GM03348 (cell line): ENCODE data around the gene TAX1BP3.
"Not testable (repeated sequence)": the region's sequence is repeated elsewhere in the genome, so short reads cannot be mapped to it uniquely, and the experiment has no call there.

ENCODE experiments used
- DNase-seq: peaks from one replicate; pipeline ENCODE4 v3.0.0; 2012; ENCODE audit warnings: low spot score

The TAX1BP3 gene, protein sequence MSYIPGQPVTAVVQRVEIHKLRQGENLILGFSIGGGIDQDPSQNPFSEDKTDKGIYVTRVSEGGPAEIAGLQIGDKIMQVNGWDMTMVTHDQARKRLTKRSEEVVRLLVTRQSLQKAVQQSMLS

DNA sequence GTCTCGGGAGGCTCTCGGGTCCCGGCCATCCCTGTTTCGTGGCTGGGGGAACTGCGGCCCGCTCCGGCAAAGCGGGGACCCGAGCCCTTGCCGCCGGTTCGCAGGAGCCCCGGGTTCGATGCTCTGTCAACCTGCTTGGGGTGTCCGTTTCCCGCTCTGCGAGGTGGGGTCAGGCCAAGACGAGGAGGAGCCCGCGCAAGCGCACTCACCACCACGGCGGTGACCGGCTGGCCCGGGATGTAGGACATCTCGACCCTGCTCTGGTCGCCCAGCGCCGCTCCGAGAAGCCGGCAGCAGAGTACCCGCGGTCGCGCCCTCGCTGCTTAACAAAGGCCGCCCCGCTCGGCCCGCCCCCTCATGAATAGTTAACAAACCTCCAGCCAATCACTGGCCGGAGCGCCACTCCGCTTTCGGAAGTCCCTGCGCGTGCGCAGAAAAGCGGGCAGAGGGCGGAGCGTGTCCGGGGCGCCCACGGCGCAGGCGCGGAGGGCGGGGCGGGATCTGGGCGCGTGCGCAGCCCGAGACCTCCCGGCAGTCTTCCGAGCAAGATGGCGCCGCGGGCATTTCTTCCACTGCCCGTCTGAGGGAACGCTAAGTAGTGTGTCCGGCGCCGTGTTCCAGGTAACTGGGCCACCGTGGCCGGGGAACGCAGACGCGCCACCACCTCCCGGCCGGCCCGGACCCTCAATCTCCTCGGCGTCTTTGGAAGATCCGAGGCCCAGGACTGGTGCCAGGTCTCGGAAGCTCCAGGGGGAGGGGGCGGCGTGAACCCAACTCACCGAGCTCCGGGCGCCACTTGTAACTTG, at the start of gene TAX1BP3, which contains the start of gene EMC6:
Gene TAX1BP3, minus strand, starts transcription at position 300 of the 806 bp plus-strand sequence. Its CDS starts 52 bp downstream, at position 248.
Gene EMC6, plus strand, starts transcription at position 534 of the 806 bp plus-strand sequence. CDS start 335 bp downstream, outside the sequence.
- peak; percentile 100 for DNase-seq

DNA sequence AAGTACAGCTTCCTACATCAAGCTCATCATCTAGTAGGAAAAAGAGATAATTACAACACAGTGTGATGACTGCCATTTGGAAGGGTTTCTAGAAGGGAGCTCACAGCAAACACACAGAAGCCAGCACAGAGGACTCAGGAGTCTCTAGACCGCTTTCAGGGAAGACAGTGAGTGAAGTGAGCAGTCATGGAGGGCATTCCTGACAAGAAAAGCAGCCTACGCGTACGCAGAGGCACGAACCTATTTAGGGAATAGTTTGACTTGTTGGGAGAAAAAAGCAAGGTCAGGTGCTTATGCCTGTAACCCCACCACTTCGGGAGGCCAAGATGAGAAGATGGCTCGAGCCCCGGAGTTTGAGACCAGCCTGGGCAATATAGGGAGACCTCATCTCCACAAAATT, 46.9 kb upstream of the TAX1BP3 start:
- DNase-seq, result no peak

DNA sequence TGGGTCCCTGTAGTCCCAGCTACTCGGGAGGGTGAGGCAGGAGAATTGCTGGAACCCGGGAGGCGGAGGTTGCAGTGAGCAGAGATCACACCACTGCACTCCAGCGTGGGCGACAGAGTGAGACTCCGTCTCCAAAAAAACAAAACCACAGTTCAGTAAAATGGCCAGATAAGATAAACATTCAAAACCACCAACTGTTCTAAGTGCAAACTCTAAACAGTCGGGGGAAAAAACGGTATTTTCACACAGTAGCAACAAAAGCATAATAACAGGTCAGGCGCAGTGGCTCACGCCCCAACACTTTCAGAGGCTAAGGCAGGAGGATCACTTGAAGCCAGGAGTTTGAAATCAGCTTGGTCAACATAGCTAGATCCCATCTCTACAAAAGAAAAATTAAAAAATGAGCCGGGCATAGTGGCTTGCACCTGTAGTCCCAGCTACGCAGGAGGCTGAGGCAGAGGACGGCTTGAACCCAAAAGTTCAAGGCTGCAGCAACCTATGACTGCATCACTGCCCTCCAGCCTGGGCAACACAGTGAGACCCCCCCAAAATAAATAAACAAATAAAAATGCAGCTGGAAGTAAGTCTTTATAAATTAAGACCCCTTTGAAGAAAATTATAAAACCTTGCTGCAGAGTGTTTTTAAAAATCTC, 44.6 kb upstream of the TAX1BP3 start:
- no peak for DNase-seq

DNA sequence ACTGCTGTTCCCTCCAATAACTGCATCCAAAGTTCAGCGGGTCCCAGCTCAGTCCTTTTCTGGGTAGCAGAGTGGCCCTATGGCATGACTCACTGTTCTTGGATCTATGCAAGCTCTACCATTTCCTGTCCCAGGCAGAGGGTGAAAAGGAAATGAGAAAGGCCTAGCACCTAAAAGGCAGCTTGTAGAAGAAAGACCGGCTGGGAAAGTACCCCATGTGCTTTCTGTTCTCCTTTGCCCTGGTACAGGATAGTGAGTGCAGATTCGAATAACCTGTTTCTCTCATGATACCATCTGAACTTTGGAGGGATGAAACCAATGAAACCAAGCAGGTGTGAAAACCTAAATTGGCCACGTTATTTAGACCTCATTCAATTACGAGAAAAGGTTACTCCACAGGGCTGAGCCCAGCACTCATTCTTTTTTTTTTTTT, 42.6 kb upstream of the TAX1BP3 start:
- no peak for DNase-seq

DNA sequence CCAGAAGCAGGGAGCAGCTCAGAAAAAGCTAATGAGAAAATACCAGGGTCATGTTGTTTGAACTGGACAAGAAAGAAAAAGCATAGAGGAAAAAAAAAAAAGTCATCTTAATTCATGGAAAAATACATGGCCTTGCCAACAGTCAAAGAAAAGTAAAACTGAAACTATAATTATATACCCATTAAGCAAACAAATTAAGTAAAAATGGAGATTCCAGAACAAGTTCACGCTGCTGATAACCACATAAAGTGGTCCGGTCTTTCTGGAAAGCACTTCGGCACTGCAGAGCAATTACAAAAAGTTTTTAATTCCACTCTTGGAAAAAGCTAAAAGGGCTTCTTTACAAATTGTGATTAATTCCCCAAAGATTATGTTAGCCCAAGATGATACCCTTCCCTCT, 40.0 kb upstream of the TAX1BP3 start:
- DNase-seq, result no peak

DNA sequence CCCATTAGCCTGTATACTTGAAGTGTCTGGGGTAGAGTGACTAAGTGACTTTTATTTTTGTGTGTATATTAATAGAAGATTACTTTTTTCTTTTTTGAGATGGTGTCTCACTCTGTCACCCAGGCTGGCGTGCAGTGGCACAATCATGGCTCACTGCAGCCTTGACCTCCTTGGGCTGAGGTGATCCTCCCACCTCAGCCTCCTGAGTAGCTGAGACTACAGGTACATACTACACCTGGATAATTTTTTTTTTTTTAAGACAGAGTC, 37.3 kb upstream of the TAX1BP3 start:
- not testable (repeated sequence) for DNase-seq

DNA sequence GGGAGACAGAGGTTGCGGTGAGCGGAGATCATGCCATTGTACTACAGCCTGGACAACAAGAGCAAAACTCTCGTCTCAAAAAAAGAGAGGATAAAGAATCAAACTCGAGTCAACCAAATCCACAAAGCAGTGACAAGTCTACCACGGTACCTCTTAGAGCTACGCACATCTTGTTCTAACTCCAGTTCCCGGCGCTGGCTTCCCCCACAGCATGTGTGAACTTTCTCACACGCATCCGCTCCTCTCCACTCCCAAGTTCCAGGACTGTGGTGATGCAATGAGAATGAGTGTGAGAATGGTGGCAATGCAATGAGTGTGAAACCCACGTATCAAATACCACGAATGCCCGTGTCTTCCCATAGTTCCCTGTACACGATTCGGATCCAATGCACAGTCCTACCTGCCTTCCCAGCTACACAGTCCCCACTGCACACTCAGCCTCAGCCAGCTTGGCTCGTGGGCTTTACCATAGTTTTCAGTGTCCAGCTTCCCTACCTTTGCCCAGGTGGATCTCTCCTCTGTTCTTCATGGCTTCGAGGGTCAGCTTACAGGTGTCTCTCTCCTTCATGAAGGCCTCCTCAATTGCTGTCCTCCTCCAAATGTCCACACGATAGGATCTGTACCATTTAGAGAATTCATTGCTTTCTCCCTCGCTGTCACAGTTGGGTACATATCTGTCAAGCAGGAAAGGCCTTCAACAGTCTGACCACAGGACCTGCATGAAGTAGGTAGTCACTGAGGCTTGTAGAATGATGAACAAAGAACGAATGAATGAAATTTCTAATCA, 36.7 kb upstream of the TAX1BP3 start:
- DNase-seq, result no peak

DNA sequence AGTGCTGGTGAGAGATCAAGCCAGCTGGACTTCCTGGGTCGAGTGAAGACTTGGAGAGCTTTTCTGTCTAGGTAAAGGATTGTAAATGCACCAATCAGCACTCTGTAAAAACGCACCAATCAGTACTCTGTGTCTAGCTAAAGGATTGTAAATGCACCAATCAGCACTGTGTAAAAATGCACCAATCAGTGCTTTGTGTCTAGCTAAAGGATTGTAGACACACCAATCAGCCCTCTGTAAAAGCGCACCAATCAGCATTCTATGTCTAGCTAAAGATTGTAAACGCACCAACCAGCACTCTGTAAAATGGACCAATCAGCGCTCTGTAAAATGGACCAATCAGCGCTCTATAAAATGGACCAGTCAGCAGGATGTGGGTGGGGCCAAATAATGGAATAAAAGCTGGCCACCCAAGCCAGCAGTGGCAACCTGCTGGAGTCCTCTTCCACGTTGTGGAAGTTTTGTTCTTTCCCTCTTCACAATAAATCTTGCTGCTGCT, 33.7 kb upstream of the TAX1BP3 start:
- not testable (repeated sequence) for DNase-seq

DNA sequence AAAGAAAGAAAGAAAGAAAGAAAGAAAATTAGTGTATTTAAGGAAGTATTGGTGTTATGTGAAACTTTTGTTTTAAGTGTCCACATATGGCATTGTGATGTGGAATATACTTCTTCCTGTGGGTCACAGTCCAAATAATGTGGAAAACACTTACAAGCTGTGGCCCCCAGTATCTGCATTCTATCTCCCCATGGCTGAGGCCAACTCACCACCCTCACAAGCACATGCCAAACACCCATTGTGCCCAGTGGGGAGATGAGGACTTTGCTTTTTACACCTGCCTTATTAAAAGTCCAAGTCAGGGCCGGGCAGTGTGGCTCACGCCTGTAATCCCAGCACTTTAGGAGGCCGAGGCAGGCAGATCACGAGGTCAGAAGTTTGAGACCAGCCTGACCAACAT, 31.6 kb upstream of the TAX1BP3 start:
- no peak for DNase-seq

DNA sequence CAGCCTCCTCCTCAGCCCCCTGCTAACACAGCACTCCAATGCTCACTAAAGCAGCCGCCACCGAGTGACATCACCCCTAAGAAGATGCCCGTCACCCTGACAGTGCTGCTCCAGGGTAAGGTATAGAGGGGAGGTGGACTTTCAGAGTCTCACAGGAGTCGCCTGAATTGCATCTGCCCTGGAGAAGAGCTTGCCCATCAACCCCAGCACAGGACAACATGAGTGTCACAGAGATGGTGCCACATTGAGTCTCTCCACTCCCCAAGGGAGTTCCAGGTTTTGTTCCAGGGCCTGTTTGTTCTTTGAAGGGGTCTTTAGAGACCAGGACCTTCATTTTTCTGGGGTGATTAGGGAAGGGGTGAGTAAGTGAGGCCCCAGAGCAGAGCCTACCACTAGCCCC, 29.8 kb upstream of the TAX1BP3 start:
- DNase-seq, result no peak

DNA sequence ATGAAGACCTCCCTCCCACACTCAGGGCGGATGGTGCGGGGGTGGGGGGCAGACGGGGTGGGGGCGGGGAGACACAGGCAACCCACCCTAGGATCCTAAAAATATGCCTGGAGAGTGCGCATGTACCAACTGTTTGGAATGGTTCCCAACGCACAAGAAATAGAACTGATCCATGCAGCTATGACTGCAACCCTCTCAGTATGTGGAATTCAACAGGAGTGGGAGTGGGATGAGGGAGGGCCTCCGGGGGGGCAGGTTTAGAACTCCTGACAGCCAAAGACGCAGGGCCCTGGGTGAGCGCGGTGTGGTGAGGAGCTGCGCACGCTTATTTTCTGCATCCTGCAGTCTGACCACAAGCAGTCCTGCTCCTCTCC, 28.7 kb upstream of the TAX1BP3 start:
- no peak for DNase-seq

DNA sequence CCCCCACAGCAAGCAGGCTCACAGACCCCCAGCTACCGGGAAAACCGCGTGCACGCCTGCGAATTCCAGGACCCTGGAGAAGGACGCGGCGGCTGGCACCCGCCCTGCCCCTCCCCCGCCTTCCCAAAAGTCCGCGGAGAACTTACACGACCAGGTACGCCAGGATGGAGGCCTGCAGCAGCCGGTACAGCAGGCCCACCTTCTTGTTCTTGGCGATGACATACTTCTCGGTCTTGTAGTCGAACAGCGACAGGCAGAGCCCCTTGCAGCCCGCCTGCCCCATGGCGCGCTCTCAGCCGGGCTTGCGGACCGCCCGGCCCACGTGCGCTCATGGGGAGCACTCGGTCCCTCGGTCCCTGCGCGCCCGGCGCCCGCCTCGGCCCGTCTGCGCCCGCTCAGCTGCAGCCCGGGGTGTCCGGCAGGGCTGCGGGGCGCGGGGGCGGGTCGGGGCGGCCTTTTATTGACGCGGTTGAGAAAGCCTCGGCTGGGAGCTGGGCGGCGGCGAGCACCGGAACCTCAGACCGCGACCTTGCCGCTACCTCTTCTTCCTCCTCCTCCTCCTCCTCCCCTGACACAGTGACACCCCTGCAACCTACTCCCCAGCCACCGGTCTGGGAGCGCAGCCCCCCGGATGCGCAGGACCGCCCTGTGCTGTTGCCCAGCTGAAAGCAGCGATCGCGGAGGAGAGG, 27.5 kb upstream of the TAX1BP3 start, which contains the start of gene P2RX5:
Gene P2RX5, minus strand, starts transcription at position 433 of the 689 bp plus-strand sequence. Its CDS starts 150 bp downstream, at position 283.
- peak; percentile 62 for DNase-seq

DNA sequence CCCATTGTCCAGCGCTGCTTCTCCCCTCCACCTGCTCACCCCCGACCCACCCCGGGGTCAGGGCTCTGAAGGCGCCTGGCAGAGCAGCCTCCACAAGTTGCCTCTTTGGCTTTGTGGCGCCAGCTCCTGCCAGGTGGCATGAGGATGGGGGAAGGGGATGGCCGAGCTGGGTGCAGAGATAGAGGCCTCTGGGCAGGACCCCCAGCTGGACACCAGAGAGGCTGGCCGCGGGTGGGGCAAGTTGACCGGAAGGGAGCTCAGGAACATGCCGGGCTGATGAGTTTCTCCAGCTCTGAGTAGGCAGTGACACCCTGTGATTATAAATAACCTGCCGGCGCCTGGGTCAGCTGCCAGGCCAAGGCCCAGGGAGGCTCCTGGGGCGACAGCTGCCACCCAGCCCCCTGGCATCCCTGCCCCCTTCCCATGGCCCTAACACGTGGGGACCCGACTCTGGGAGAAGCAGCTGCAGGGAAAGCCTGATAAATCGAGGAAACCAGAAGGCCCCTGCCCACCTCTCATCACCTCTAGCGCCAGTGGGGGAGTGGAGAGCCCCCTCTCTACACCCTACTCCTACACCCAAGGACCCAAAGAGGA, 26.8 kb upstream of the TAX1BP3 start:
- DNase-seq, result peak; percentile 45

DNA sequence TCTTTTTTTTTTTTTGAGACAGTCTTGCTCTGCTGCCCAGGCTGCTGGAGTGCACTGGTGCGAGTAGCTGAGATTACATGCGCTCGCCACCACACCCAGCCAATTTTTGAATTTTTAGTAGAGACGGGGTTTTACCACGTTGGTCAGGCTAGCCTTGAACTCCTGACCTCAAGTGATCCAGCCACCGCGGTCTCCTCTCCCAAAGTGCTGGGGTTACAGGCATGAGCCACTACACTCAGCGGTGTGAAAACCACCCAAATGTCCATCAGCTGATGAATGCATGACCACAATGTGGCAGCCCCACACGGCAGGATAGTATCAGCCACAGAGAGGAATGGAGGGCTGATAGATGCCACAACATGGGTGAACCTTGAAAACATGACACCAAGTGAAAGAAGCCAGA, 25.5 kb upstream of the TAX1BP3 start:
- no peak for DNase-seq

DNA sequence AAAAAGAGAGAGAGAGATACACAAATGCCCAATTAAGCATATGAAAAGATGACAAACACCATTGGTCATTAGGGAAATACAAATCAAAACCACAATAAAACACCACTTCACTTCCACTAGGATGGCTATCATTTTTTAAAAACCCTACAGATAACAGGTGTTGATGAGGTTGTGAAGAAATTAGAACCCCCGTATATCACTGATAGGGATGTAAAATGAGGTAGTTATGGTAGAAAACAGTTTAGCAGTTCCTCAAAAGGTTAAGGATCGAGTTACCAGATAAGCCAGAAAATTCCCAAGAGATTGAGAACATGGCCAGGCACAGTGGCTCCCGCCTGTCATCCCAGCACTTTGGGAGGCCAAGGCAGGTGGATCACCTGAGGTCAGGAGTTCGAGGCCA, 24.8 kb upstream of the TAX1BP3 start:
- no peak for DNase-seq

DNA sequence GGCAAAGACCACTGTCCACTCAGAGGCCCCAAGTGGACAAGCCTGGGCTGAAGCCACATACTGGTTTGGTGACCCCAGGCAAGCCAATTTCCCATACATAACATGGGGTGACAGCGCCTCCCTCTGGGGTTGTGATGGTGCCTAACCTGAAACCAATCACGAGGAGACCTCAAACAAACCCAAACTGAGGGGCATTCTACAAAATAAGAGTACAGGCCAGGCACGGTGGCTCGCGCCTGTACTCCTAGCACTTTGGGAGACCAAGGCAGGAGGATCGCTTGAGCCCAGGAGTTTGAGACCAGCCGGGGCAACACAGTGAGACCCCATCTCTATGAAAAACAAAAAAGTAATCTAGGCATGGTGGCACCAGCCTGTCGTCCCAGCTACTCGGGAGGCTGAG, 24.0 kb upstream of the TAX1BP3 start:
- no peak for DNase-seq

DNA sequence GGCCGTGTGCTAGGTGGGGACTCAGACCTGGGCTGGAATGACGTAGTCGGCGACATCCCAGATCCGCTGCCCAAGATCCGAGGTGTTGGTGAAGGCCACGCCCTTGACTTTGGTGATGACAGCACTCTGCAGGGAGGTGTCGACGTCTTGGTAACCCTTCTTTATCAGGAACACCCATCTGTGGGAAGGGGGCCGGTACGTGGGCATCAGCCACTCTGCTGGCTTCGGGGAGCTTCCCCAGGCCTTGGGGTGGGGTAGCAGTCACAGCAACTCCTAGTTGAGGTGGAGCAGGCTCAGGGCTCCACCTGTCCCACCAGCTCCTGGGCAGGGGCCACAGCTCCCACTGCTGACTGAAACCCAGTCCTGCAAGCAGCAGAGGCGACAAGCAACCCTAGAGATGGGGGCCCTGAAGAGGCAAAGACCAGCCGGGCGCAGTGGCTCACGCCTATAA, 23.3 kb upstream of the TAX1BP3 start:
- DNase-seq, result no peak

DNA sequence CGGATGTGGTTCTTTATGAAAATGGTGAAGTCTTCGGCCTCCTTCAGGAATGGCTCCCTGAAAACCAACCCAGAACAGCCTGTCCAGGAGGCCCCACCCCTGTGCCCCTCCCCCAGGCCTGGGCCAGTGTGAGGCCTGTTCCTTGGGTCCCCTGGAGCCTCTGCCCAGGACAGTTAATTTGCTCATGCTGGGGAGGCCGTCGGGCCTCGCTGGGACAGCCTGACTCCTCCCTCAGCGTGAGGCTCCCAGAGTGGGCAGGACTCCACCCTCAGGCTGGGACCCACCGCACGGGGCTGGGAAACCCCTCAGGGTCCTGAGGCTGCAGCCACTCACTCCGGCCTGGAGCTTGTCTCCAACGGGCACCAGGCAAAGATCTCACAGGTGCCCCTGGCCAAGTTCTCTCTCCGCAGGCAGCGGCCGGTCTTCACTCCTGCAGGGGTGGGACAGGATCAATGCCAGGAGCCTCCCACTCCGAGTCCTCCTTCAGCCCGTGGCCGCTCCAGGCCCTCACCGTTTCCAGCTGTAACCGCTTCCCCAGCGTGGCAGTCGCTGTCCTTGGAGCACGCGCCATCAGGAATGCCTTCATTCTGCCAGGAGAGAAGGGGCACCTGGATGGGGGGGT, 21.8 kb upstream of the TAX1BP3 start:
- DNase-seq, result no peak

DNA sequence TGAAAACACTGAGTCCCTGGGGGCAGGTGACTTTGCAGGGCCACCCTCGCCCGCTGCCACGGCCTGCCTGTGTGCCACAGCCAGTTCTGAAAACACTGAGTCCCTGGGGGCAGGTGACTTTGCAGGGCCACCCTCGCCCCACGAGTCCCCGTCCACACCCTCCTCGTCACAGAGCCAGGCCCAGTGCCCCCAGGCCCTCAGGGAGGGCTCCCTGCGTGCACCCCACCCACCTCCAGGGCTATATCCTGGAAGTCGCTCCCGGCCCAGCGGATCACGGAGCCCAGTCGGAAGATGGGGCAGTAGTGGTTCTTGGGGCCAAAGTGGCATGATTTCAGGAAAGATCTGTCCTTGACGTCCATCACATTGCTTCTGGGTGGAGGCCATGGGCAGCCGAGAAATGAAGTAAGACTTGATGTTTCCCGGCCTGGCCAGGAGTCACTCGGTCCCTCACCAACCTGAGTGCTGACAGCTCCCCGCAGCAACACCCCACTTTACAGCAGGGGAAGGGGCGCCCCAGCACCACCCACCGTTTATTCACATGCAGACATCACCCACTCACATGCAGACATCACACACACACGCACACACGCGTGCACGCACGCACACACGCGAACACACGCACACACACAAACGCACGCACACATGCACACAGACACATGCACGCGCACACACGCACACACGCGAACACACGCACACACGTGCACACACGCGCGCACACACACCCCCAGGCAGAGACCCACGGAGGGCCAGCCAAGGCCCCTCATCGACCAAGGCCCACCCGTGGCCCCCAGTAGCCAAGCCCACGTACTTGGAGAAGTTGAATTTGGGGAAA, 21.1 kb upstream of the TAX1BP3 start:
- DNase-seq, result no peak

DNA sequence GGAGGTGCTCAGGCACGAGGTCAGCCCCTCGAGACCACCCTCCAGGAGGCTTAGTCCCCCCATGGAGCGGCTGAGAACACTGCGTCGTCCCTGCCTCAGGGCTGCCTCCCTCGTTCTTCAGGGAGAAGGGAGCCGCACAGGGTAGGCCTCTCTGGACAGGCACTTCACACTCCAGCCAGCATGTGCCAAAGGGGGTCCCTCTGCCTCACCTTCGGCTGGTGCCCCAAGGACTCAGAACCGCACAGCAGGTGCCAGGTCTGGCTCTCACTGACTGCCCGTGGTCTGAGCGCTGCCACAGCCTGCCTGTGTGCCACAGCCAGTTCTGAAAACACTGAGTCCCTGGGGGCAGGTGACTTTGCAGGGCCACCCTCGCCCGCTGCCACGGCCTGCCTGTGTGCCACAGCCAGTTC, 20.5 kb upstream of the TAX1BP3 start:
- no peak for DNase-seq
